Activated CD4-positive, alpha-beta T cell treated with anti-CD3 and anti-CD28 coated beads for 1 hour (primary cell): Measurements from ENCODE around the gene EPSTI1.
"Not testable (repeated sequence)": the region's sequence is repeated elsewhere in the genome, so short reads cannot be mapped to it uniquely, and the experiment has no call there.

Source experiments
- DNase-seq: peaks from one replicate; pipeline ENCODE4 v3.0.0-alpha.2; 2020

Gene EPSTI1, protein sequence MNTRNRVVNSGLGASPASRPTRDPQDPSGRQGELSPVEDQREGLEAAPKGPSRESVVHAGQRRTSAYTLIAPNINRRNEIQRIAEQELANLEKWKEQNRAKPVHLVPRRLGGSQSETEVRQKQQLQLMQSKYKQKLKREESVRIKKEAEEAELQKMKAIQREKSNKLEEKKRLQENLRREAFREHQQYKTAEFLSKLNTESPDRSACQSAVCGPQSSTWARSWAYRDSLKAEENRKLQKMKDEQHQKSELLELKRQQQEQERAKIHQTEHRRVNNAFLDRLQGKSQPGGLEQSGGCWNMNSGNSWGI

DNA sequence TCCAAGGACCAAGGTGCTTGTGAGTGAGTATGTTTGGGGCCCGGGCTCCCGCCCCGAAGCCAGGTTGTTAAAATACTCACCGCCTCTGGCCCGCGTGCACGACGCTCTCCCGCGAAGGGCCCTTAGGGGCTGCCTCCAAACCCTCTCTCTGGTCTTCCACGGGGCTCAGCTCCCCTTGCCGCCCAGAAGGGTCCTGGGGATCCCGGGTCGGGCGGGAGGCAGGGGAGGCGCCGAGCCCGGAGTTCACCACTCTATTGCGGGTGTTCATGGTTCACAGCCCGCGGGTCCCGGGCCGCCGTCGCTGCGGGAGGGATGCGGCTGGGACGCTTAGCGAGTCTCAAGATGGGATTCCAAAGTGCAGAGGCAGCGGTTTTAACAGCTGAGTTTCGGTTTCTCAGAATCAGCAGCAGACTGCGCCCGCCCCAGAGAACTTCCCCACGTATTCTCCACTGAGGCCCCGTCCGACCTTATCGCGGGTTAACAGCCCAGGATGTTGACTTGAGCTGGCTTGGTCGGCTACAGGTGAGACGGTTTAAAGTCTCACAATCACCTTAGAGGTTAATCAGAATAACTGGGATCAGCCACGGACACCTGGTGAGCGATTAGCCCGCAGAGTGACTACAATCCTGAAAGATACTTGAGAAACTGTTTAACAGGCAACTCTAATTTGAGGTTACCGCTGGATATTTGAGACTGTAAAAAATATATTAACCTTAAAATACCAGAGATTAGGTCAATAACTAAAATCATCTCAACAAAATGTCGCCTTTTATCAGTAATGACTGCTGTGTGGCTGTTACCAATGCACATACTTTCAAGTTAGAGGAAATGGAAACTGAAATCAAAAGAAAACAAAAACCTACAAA lies at the start of gene EPSTI1:
Gene EPSTI1 (minus strand): TSS at position 344 of the 866 bp plus-strand sequence. CDS start 76 bp downstream, at position 268.
- DNase-seq = peak; percentile 82

GRCh38 chr13:43041369-43041921 lies 49.4 kb upstream of the EPSTI1 start:
- DNase-seq = no peak

DNA sequence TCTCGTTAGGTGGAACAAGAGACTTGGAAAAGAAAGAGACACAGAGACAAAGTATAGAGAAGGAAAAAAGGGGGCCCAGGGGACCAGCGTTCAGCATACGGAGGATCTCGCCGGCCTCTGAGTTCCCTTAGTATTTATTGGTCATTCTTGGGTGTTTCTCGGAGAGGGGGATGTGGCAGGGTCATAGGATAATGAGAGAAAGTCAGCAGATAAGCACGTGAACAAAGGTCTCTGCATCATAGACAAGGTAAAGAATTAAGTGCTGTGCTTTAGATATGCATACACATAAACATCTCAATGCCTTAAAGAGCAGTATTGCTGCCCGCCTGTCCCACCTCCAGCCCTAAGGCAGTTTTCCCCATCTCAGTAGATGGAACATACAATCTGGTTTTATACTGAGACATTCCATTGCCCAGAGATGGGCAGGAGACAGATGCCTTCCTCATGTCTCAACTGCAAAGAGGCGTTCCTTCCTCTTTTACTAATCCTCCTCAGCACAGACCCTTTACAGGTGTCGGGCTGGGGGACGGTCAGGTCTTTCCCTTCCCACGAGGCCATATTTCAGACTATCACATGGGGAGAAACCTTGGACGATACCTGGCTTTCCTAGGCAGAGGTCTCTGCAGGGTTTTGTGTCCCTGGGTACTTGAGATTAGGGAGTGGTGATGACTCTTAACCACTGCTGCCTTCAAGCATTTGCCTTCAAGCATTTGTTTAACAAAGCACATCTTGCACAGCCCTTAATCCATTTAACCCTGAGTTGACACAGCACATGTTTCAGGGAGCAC lies 48.7 kb upstream of the EPSTI1 start:
- DNase-seq = not testable (repeated sequence)

DNA sequence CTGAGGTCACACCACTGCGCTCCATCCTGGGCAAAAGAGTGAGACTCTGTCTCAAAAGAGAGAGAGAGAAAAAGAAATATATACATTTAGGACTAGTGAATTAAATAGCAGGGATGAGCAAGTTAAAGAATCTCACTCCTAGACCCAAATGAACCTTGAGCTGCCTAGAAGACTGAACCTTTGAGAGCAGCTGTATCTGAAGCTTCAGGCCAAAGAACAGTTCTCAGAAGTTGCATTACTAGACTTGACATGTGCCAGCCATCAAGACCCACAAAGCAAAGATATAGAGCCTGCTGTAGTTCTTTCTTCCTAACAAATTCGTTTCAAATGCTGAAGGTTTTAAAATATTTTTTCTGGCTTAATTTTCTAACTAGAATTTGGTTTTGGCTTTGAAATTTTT lies 47.9 kb upstream of the EPSTI1 start:
- no peak for DNase-seq

- no peak for DNase-seq
Observed at GRCh38 chr13:43036351-43037250, 44.6 kb upstream of the EPSTI1 start.

GRCh38 chr13:43033038-43033437 lies 41.0 kb upstream of the EPSTI1 start:
- DNase-seq = no peak

- DNase-seq = no peak
Observed at GRCh38 chr13:43031881-43032280, 39.8 kb upstream of the EPSTI1 start.

DNA sequence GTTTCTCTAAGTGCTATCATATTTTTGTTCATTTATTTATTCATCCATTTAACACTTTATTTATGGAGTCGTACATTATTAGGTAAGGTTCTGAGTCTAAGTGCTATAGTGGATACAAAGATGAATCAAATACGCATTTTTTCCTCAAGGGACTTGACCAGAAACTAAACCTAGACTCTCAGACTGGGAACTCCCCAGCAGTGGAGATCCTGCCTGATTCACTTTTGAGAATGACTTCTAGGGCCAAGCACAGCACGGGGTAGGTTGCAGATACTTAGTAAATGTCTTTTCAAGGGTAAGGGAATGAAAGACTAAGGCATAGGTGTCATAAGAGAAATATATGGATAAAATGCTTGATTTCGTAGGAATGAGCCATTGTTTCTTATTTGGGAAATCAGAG lies 38.5 kb upstream of the EPSTI1 start:
- DNase-seq = no peak

GRCh38 chr13:43026262-43026661 lies 34.2 kb upstream of the EPSTI1 start:
- no peak for DNase-seq

DNA sequence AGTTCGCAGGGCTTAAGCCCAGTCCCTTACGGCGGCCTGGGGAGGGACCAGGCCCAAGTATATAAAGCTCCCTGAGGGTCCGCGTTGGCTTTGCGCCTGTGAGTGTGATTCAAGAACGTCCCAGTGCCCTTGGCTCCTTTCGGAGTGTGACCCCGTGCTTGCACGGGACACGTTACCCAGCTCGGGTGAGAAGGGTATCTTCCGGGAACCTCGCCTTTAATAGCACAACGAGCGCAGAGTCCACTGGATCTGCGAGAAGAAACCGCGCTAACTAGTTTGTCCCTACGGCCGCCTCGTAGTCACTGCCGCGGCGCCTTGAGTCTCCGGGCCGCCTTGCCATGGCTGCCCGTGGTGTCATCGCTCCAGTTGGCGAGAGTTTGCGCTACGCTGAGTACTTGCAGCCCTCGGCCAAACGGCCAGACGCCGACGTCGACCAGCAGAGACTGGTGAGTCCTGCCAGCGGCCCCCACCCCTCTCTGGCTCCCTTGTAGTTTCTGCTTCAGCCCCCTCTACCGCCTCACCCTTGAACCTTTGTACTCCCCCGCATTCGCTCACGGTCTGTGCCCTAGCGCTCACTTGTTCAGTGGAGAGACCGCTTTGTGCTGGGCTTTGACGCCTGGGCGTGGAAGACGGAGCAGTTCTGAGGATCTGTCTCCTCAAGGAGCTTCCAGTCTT lies 31.4 kb upstream of the EPSTI1 start, which contains the start of gene DNAJC15:
Gene DNAJC15 (plus strand): TSS at position 298 of the 675 bp plus-strand sequence. CDS start 41 bp downstream, at position 339.
- DNase-seq = peak; percentile 70

DNA sequence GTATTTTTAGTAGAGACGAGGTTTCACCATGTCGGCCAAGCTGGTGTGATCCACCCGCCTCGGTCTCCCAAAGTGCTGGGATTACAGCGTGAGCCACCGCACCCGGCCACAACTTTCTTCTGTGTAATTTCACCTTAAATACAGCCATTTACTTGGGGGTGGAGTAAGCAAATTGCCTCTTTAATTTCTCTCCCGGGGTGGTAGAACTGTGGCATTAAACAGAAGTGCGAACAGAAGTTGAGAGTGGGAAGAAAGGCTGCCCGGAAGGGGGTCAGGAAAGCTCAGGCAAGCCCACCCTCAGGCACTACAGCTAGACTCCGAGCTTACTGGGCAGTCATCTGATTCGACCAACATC lies 30.9 kb upstream of the EPSTI1 start:
- DNase-seq = no peak

DNA sequence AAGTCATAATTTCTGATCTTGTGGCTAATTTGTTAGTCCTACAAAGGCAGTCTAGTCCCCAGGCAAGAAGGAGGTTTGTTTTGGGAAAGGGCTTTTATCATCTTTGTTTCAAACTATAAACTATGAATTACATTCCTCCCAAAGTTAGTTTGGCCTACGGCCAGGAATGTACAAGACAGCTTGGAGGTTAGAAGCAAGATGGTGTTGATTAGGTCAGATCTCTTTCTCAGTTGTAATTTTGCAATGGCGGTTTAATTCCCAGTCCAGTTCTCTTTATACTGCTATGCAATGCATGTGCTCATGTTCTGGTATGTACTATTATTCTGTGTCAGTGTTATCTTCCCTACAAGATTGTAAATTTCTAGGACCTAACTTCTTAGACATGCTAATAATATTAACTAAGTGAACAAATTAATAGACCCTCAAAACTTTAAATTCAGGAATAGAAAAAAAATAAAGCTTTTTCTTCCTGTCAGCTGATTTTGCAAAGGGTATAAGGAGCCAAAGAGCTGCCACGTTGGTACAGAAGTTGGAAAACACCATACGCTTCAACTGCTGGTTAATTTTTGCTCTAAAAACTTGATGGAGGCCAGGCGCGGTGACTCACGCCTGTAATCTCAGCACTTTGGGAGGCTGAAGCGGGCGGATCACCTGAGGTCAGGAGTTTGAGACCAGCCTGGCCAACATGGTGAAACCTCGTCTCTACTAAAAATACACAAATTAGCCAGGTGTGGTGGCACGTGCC lies 30.1 kb upstream of the EPSTI1 start:
- DNase-seq = no peak

- no peak for DNase-seq
Observed at GRCh38 chr13:43020794-43021193, 28.8 kb upstream of the EPSTI1 start.

DNA sequence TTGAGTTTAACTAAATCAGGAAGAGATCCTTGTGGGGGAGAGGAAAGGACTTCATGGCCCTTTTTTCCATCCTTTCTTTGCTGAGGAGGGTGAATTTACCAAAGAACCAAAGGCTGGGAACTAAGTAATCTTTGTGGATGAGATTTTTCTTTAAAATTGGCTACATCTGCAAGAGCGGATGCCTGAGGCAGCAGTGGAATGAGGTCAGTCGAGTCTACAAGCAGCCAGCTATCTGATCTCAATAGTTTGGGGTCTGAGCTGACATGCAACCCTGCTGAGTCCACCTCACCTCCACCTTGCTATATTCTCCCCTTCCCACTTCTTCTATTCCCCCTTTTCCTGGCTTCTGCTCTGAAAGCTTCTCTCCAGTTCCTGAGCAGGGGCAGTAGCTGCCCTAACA lies 27.8 kb upstream of the EPSTI1 start:
- no peak for DNase-seq

DNA sequence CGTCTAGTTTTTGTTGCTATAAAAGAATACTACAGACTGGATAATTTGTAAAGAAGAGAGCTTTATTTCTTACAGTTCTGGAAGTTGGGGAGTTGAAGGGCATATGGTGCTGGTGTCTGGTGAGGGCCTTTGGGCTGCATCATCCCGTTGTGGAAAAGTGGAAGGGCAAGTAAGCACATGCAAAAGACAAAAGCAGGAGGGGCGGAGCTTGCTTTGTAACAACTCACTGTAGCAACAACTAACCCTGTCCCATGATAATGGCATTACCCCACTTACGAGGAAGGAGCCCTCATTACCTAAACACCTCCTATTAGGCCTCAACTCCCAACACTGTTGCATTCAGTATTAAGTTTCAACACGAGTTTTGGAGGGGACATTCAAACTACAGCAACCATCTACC lies 24.2 kb upstream of the EPSTI1 start:
- no peak for DNase-seq

- no peak for DNase-seq
Observed at GRCh38 chr13:43014162-43014561, 22.1 kb upstream of the EPSTI1 start.

GRCh38 chr13:43009506-43009905 lies 17.5 kb upstream of the EPSTI1 start:
- DNase-seq = no peak

- no peak for DNase-seq
Observed at GRCh38 chr13:43008596-43008995, 16.6 kb upstream of the EPSTI1 start.

- no peak for DNase-seq
Observed at GRCh38 chr13:43006893-43007631, 15.0 kb upstream of the EPSTI1 start.
